ENCODE measurements around the gene TM7SF3. TPM values are rescaled to one million over a fixed set of nuclear protein-coding genes. Genes with fewer than 3 reads are reported as not detected.

Gene TM7SF3
- total RNA-seq, 1 donor: 180 TPM

- no peak for DNase-seq (ENCODE audit: low read depth in 2 of 3, low spot score in 2 of 3)
Observed at GRCh38 chr12:26936559-26937442, 77.4 kb downstream of the TM7SF3 start.

- no peak for DNase-seq (ENCODE audit: low read depth in 2 of 3, low spot score in 2 of 3)
Observed at GRCh38 chr12:26935636-26936378, 78.4 kb downstream of the TM7SF3 start.

GRCh38 chr12:26929590-26929989 is 84.6 kb downstream of the TM7SF3 start:
- no peak for DNase-seq (ENCODE audit: low read depth in 2 of 3, low spot score in 2 of 3)

- DNase-seq (ENCODE audit: low read depth in 2 of 3, low spot score in 2 of 3): no peak
Observed at GRCh38 chr12:26928661-26929060, 85.5 kb downstream of the TM7SF3 start.

Other genes with a start within 250 kb of the TM7SF3 start
- 29.6 TPM for gene ITPR2, start 181.2 kb downstream of the TM7SF3 start, total RNA-seq
- gene INTS13, start 76.4 kb downstream of the TM7SF3 start, total RNA-seq: 17.2 TPM
- 58.2 TPM for gene FGFR1OP2, start 75.9 kb downstream of the TM7SF3 start, total RNA-seq
- 46.6 TPM for gene MED21, start 8.2 kb upstream of the TM7SF3 start, total RNA-seq
- not detected for gene C12orf71, start 68.2 kb upstream of the TM7SF3 start, total RNA-seq
- gene STK38L, start 229.9 kb upstream of the TM7SF3 start, total RNA-seq: 5.4 TPM